K562 (cell line): ENCODE measurements around the gene PRDM2. TPM values are rescaled to one million over a fixed set of nuclear protein-coding genes. Genes with fewer than 3 reads are reported as not detected.

Experiments
- ATAC-seq: fragments of 200-7000 bp; cut with Tn5 transposase; 3 replicates; pipeline ENCODE4 v1.9.1; 2020; ENCODE audit warnings: moderate library complexity
- BruUV-seq: library from RNA; stranded (reverse); fragments of 400-500 nt; replicated peaks from 2 replicates; lab custom pipeline; 2021; lab: Mats Ljungman, UMichigan
- CTCF ChIA-PET: fragments of 300-600 bp; formaldehyde crosslinking; extraction: SDS; loops from one replicate; lab custom pipeline; 2021; ENCODE audit warnings: low intra/inter-chr PET ratio; lab: Yijun Ruan, JAX
- POLR2A ChIA-PET: fragments of 300-600, 350-650 bp; sonication (Branson Sonifier 250); formaldehyde crosslinking; extraction: SDS; loops from one replicate; lab custom pipeline; 2021; ENCODE audit warnings: antibody characterized with exemption, inconsistent platforms; lab: Yijun Ruan, JAX
- DNase-seq, 4 experiments: peaks; one replicate each; pipeline versions ENCODE4 v3.0.0 to v3.0.0-alpha.2; 2011 to 2018; ENCODE audit warnings: low spot score in 3 of 4, mixed read lengths in 3 of 4; ENCODE audit errors: extremely low read depth in 1 of 4
- FAIRE-seq: peaks from 2 replicates; lab custom pipeline; 2011; peaks lifted over from hg19 to GRCh38; lab: Jason Lieb, UNC
- H2AFZ ChIP-seq: 2 replicates; pipeline ENCODE4 v1.6.0; 2011; ENCODE audit warnings: low read depth, low read length, control low read depth, inconsistent platforms
- H3K27ac ChIP-seq: fragments of 200-600 bp; 3 replicates; pipeline ENCODE4 v1.8.0; 2011; ENCODE audit warnings: low read depth, mild to moderate bottlenecking, control low read depth, inconsistent platforms, low read length, moderate library complexity, mixed read lengths; ENCODE audit errors: extremely low read depth
- H3K27me3 ChIP-seq, 2 experiments: fragments of 300-600 bp in 1 of 2; 2 replicates in 1 of 2; 3 replicates in 1 of 2; pipeline versions ENCODE4 v1.6.0 to v1.8.0; 2011; ENCODE audit warnings: inconsistent platforms in 2 of 2, low read length in 2 of 2, mild to moderate bottlenecking in 1 of 2, mixed read lengths in 1 of 2, moderate library complexity in 1 of 2; ENCODE audit not compliant: control insufficient read depth in 2 of 2, insufficient read depth in 2 of 2
- H3K36me3 ChIP-seq: fragments of 300-600 bp; 3 replicates; pipeline ENCODE4 v1.8.0; 2011; ENCODE audit warnings: mild to moderate bottlenecking, low read length, inconsistent platforms; ENCODE audit not compliant: control insufficient read depth, insufficient read depth
- H3K4me1 ChIP-seq, 2 experiments: fragments of 200-600 bp in 1 of 2; replicated peaks in 1 of 2; 2 replicates in 1 of 2; 3 replicates in 1 of 2; pipeline versions ENCODE4 v1.5.1 to v1.8.0; 2011; ENCODE audit warnings: inconsistent platforms in 2 of 2, low read length in 2 of 2, mild to moderate bottlenecking in 1 of 2, mixed read lengths in 1 of 2, moderate library complexity in 1 of 2; ENCODE audit not compliant: control insufficient read depth in 2 of 2, insufficient read depth in 2 of 2
- H3K4me2 ChIP-seq: 2 replicates; pipeline ENCODE4 v1.6.1; 2011; ENCODE audit warnings: low read length, control low read depth, inconsistent platforms, mixed read lengths; ENCODE audit not compliant: insufficient read depth
- H3K4me3 ChIP-seq: fragments of 200-600 bp; sonication (generic), shearing (Covaris generic); 2 replicates; pipeline ENCODE4 v1.5.1; 2016; ENCODE audit warnings: control low read depth, inconsistent platforms
- H3K79me2 ChIP-seq: fragments of 200-600 bp; 3 replicates; pipeline ENCODE4 v1.8.0; 2011; ENCODE audit warnings: low read length, inconsistent platforms; ENCODE audit not compliant: control insufficient read depth, insufficient read depth
- H3K9ac ChIP-seq, 2 experiments: 2 replicates each; pipeline versions ENCODE4 v1.6.0 to v1.6.1; 2011; ENCODE audit warnings: low read depth in 2 of 2, low read length in 2 of 2, control low read depth in 1 of 2, inconsistent platforms in 1 of 2, mild to moderate bottlenecking in 1 of 2, mixed read lengths in 1 of 2; ENCODE audit not compliant: insufficient read depth in 1 of 2
- H3K9me1 ChIP-seq: one replicate; pipeline ENCODE4 v1.6.0; 2011; ENCODE audit warnings: inconsistent platforms, mild to moderate bottlenecking, low read length, moderate library complexity; ENCODE audit not compliant: control insufficient read depth, insufficient read depth
- H3K9me3 ChIP-seq: replicated peaks from 2 replicates; pipeline ENCODE4 v1.5.1; 2011; ENCODE audit warnings: low read depth, low read length, inconsistent platforms; ENCODE audit not compliant: control insufficient read depth, insufficient read depth
- H4K20me1 ChIP-seq: replicated peaks from 2 replicates; pipeline ENCODE4 v1.6.1; 2011; ENCODE audit warnings: low read length, inconsistent platforms, mixed read lengths; ENCODE audit not compliant: control insufficient read depth, insufficient read depth
- CTBP1 ChIP-seq: fragments of 450-650 bp; IDR thresholded peaks from 2 replicates; pipeline ENCODE4 v1.6.1; 2016; ENCODE audit warnings: borderline replicate concordance
- ETV1 ChIP-seq: fragments of 450-650 bp; conservative IDR thresholded peaks from 2 replicates; pipeline ENCODE4 v1.6.1; 2016; ENCODE audit warnings: missing genetic modification characterization, control low read depth, low read depth, missing compliant biosample characterization
- MLX ChIP-seq, 2 experiments: fragments of 450-650 bp in 1 of 2; sonication (generic) in 1 of 2; formaldehyde crosslinking; conservative IDR thresholded peaks; 2 replicates each; pipeline versions ENCODE4 v1.4.0 to v1.8.1; 2020 to 2022; ENCODE audit warnings: mild to moderate bottlenecking in 1 of 2, missing genetic modification reagents in 1 of 2
- MYBL2 ChIP-seq, 2 experiments: fragments of 450-650 bp in 1 of 2; sonication (generic) in 1 of 2; formaldehyde crosslinking in 1 of 2; IDR thresholded peaks; 2 replicates each; pipeline versions ENCODE4 v1.6.1 to v1.8.1; 2017 to 2022; ENCODE audit warnings: borderline replicate concordance in 1 of 2, inconsistent platforms in 1 of 2, low read depth in 1 of 2, mild to moderate bottlenecking in 1 of 2, missing genetic modification reagents in 1 of 2, moderate library complexity in 1 of 2
- REST ChIP-seq, 2 experiments: fragments of 450-650 bp; formaldehyde crosslinking in 1 of 2; IDR thresholded peaks; 2 replicates each; pipeline versions ENCODE4 v1.4.0 to v1.6.1; 2014 to 2020; ENCODE audit warnings: mild to moderate bottlenecking in 2 of 2, borderline replicate concordance in 1 of 2, low read depth in 1 of 2
- SETDB1 ChIP-seq: IDR thresholded peaks from one replicate; pipeline ENCODE4 v1.6.1; 2012; ENCODE audit warnings: low read length, control low read depth, inconsistent platforms
- SPI1 ChIP-seq: IDR thresholded peaks from 2 replicates; pipeline ENCODE4 v1.6.1; 2011; ENCODE audit warnings: low read depth, low read length, control low read depth, borderline replicate concordance
- ZNF280A ChIP-seq: fragments of 450-650 bp; IDR thresholded peaks from 2 replicates; pipeline ENCODE4 v1.6.1; 2018; ENCODE audit warnings: mild to moderate bottlenecking, low read depth; ENCODE audit not compliant: partially characterized antibody
- ZNF696 ChIP-seq: fragments of 250-450 bp; sonication (Bioruptor Pico); conservative IDR thresholded peaks from 2 replicates; pipeline ENCODE4 v1.4.0; 2020; ENCODE audit warnings: mild to moderate bottlenecking, moderate library complexity
- WGBS: fragments of 100-300 bp; shearing (Covaris generic); methylation state at CpG from one replicate; pipeline ENCODE4 v1.1.6; 2016; ENCODE audit warnings: low coverage, mixed read lengths; ENCODE audit not compliant: insufficient coverage; ENCODE audit errors: missing lambda C conversion rate; 5-methylcytosine and 5-hydroxymethylcytosine counted together
- in situ Hi-C: fragments of 300-500 bp; cut with MboI; formaldehyde crosslinking; loops from 4 replicates; pipeline ENCODE4 v1.15.0; 2018; ENCODE audit warnings: inconsistent platforms, mixed read lengths
- intact Hi-C: fragments of 100-400 bp; cut with micrococcal nuclease; formaldehyde crosslinking; loops from 2 replicates; pipeline ENCODE4 v1.14.2; 2022
- polyA plus RNA-seq, 8 experiments: library from polyadenylated mRNA; depleted of rRNA in 4 of 8; stranded (reverse) in 5 of 8; unstranded in 3 of 8; fragments of >200 nt; fragmentation: Nextera tagmentation in 2 of 8; fragmentation: Illumina TruSeq in 1 of 8; extraction: Ambion mirVana in 2 of 8; extraction: Trizol in 1 of 8; gene quantifications; 2 replicates each; pipeline versions ENCODE4 v1.2.1 to v1.2.3, GENCODE V29; 2011 to 2014; ENCODE audit warnings: inconsistent platforms in 1 of 8, missing spikeins in 1 of 8
- total RNA-seq, 7 experiments: library from RNA; depleted of rRNA in 6 of 7; stranded (reverse); fragments of >200 nt in 6 of 7; fragmentation: Illumina TruSeq in 2 of 7; extraction: Trizol in 2 of 7; gene quantifications; 2 replicates each; pipeline versions ENCODE4 v1.2.1 to v1.2.3, GENCODE V29; 2011 to 2021; ENCODE audit warnings: low replicate concordance in 1 of 7

PRDM2 gene
- total and polyA plus RNA-seq, 9 of the 15 experiments (the other 6 are each of a cell fraction or from before 2014, with no cell fraction given): 5.4 to 27.6 (median 12.5) TPM

- TF ChIP-seq REST (IDR thresholded peaks at IDR 0.05; ENCODE audit: borderline replicate concordance): no peak
- TF ChIP-seq REST (CRISPR knock-in tag; IDR thresholded peaks at IDR 0.05; ENCODE audit: low read depth): no peak
- TF ChIP-seq, all 486 proteins: peak for 0
These were observed 70.8 kb downstream of the PRDM2 start (continued) for GRCh38 chr1:13770743-13771142.

GRCh38 chr1:13771745-13772144 lies 71.8 kb downstream of the PRDM2 start:
- ChIA-PET POLR2A (interaction anchor here (1.6 kb wide), 1 partner anchor 16 kb away, joined by 5 read pairs; no protein-coding TSS in a partner anchor), CTCF (no interaction called here)
- H3K27me3 ChIP-seq: no peaks in the 10 kb centered on the region
- H2AFZ ChIP-seq: no peak overlapping the region
- DNase-seq: no peak
- 77% methylated on average over 5 of the region's 5 CpGs for WGBS
- H4K20me1 ChIP-seq: peaks cover 16% of the 10 kb centered on the region
- intact Hi-C loops (no loop called here), in situ Hi-C loops (no loop called here)
- no peak overlapping the region for H3K9ac ChIP-seq
- no peaks in the 10 kb centered on the region for H3K9me1 ChIP-seq
- no peak overlapping the region for H3K4me3 ChIP-seq
- no peak overlapping the region for H3K27ac ChIP-seq
- no TSS peak for BruUV-seq
- ATAC-seq: no peak
- no peaks in the 10 kb centered on the region for H3K4me1 ChIP-seq
- peaks cover 33% of the 10 kb centered on the region for H3K36me3 ChIP-seq
- H3K79me2 ChIP-seq: peaks cover 57% of the 10 kb centered on the region
- H3K4me2 ChIP-seq: no peak overlapping the region
- no peaks in the 10 kb centered on the region for H3K9me3 ChIP-seq
- no peak for FAIRE-seq
- TF ChIP-seq MYBL2 (IDR thresholded peaks at IDR 0.05; ENCODE audit: low read depth): no peak
- TF ChIP-seq MYBL2 (CRISPR knock-in tag; IDR thresholded peaks at IDR 0.05; ENCODE audit: borderline replicate concordance): no peak
- TF ChIP-seq SETDB1: no peak
- TF ChIP-seq CTBP1: no peak
- TF ChIP-seq ETV1 (tag): no peak
- no peak for TF ChIP-seq ZNF696 (CRISPR knock-in tag)
- no peak for TF ChIP-seq ZNF280A
- no peak for TF ChIP-seq SPI1
- no peak for TF ChIP-seq MLX (CRISPR knock-in tag; conservative IDR thresholded peaks at IDR 0.05)
